ENCODE measurements around the gene CFAP90.

CFAP90 gene

GRCh38 chr5:7850395-7851239 is at the start of gene CFAP90:
TSS of gene CFAP90 (minus strand) at chr5:7851133. CDS start at chr5:7851021, 112 bp downstream.
- DNase-seq: peak; percentile 45

GRCh38 chr5:7897014-7897600 is 46.2 kb upstream of the CFAP90 start:
- peak; percentile 37 for DNase-seq

GRCh38 chr5:7894860-7895259 is 43.9 kb upstream of the CFAP90 start:
- DNase-seq: no peak

GRCh38 chr5:7894439-7894838 is 43.5 kb upstream of the CFAP90 start:
- no peak for DNase-seq

- DNase-seq: no peak
These were observed 38.0 kb upstream of the CFAP90 start for GRCh38 chr5:7888901-7889300.

GRCh38 chr5:7886849-7887475 is 36.0 kb upstream of the CFAP90 start:
- peak; percentile 63 for DNase-seq

GRCh38 chr5:7884491-7885267 is 33.7 kb upstream of the CFAP90 start:
- no peak for DNase-seq

- no peak for DNase-seq
These were observed 32.0 kb upstream of the CFAP90 start for GRCh38 chr5:7882926-7883325.

GRCh38 chr5:7881816-7882215 is 30.9 kb upstream of the CFAP90 start:
- no peak for DNase-seq

- no peak for DNase-seq
These were observed 30.2 kb upstream of the CFAP90 start for GRCh38 chr5:7881091-7881490.

GRCh38 chr5:7878381-7878873 is 27.5 kb upstream of the CFAP90 start:
- DNase-seq: peak; percentile 28

- peak; percentile 5 for DNase-seq
These were observed 26.9 kb upstream of the CFAP90 start for GRCh38 chr5:7877851-7878250.

GRCh38 chr5:7876867-7877266 is 25.9 kb upstream of the CFAP90 start:
- peak; percentile 71 for DNase-seq

- no peak for DNase-seq
These were observed 24.2 kb upstream of the CFAP90 start for GRCh38 chr5:7875151-7875550.

- no peak for DNase-seq
These were observed 23.7 kb upstream of the CFAP90 start for GRCh38 chr5:7874639-7875038.

- no peak for DNase-seq
These were observed 22.3 kb upstream of the CFAP90 start for GRCh38 chr5:7873216-7873615.

- no peak for DNase-seq
These were observed 21.7 kb upstream of the CFAP90 start for GRCh38 chr5:7872517-7873130.

- no peak for DNase-seq
These were observed 20.7 kb upstream of the CFAP90 start for GRCh38 chr5:7871653-7872052.

GRCh38 chr5:7869474-7870136 is 18.7 kb upstream of the CFAP90 start:
- no peak for DNase-seq

- peak; percentile 91 for DNase-seq
These were observed 18.0 kb upstream of the CFAP90 start, which contains the start of the genes FASTKD3 and MTRR for GRCh38 chr5:7868773-7869473. TSS of gene FASTKD3 (minus strand) at chr5:7869031. CDS start at chr5:7868083, 948 bp downstream. TSS of gene MTRR (plus strand) at chr5:7869148. CDS start at chr5:7870795, 1,647 bp downstream.

GRCh38 chr5:7868427-7868772 is 17.5 kb upstream of the CFAP90 start:
- DNase-seq: no peak
